OCI-LY1 (cell line): ENCODE measurements around the gene PLXNA2.

Experiments
- H2AFZ ChIP-seq: fragments of 200-600 bp; sonication (generic), shearing (Covaris generic); 2 replicates; pipeline ENCODE4 v1.6.0; 2014; ENCODE audit warnings: antibody characterized with exemption, mild to moderate bottlenecking, low read length
- H3F3A ChIP-seq: fragments of 200-600 bp; sonication (generic), shearing (Covaris generic); 2 replicates; pipeline ENCODE4 v1.6.0; 2014; ENCODE audit warnings: mild to moderate bottlenecking, antibody characterized with exemption, low read length, moderate library complexity; ENCODE audit not compliant: insufficient read depth
- H3K27ac ChIP-seq: fragments of 200-600 bp; sonication (generic); 2 replicates; pipeline ENCODE4 v1.5.1; 2014; ENCODE audit warnings: low read length, mixed run types, mild to moderate bottlenecking, low read depth; ENCODE audit not compliant: poor library complexity, severe bottlenecking
- H3K27me3 ChIP-seq: fragments of 200-600 bp; sonication (generic); 2 replicates; pipeline ENCODE4 v1.6.0; 2014; ENCODE audit warnings: antibody characterized with exemption, mild to moderate bottlenecking, low read length, moderate library complexity; ENCODE audit not compliant: insufficient read depth
- H3K36me3 ChIP-seq: fragments of 200-600 bp; sonication (generic); 2 replicates; pipeline ENCODE4 v1.6.1; 2014; ENCODE audit warnings: mild to moderate bottlenecking, antibody characterized with exemption, low read length, moderate library complexity, mixed read lengths; ENCODE audit not compliant: insufficient read depth
- H3K4me1 ChIP-seq: fragments of 200-600 bp; sonication (generic); 2 replicates; pipeline ENCODE4 v1.5.1; 2014; ENCODE audit warnings: mild to moderate bottlenecking, low read length, moderate library complexity; ENCODE audit not compliant: insufficient read depth, severe bottlenecking
- H3K4me2 ChIP-seq: fragments of 200-600 bp; sonication (generic), shearing (Covaris generic); 2 replicates; pipeline ENCODE4 v1.6.1; 2014; ENCODE audit warnings: low read length
- H3K4me3 ChIP-seq: fragments of 200-600 bp; sonication (generic); 2 replicates; pipeline ENCODE4 v1.5.1; 2014; ENCODE audit warnings: low read length, low read depth, mild to moderate bottlenecking, mixed read lengths; ENCODE audit not compliant: poor library complexity, severe bottlenecking
- H3K79me2 ChIP-seq: fragments of 200-600 bp; shearing (Covaris generic); 2 replicates; pipeline ENCODE4 v1.6.1; 2016; ENCODE audit warnings: mixed run types, low read length, mixed read lengths; ENCODE audit not compliant: insufficient read depth
- H3K9ac ChIP-seq: fragments of 200-600 bp; sonication (generic), shearing (Covaris generic); 2 replicates; pipeline ENCODE4 v1.6.1; 2014; ENCODE audit warnings: mild to moderate bottlenecking, low read length, mixed read lengths
- H3K9me2 ChIP-seq: fragments of 200-600 bp; sonication (generic), shearing (Covaris generic); 2 replicates; pipeline ENCODE4 v1.6.1; 2014; ENCODE audit warnings: low read depth, mild to moderate bottlenecking, low read length, mixed read lengths
- H3K9me3 ChIP-seq: fragments of 200-600 bp; shearing (Covaris generic); 2 replicates; pipeline ENCODE4 v1.6.1; 2014; ENCODE audit warnings: low read length, mixed read lengths
- H4K20me1 ChIP-seq: fragments of 200-600 bp; sonication (generic), shearing (Covaris generic); 2 replicates; pipeline ENCODE4 v1.6.0; 2016; ENCODE audit warnings: mild to moderate bottlenecking, low read length; ENCODE audit not compliant: insufficient read depth
- EZH2 ChIP-seq: fragments of 200-600 bp; sonication (generic), shearing (Covaris generic); IDR thresholded peaks from 2 replicates; pipeline ENCODE4 v1.8.0; 2017; ENCODE audit warnings: borderline replicate concordance, mixed run types, mild to moderate bottlenecking, antibody characterized with exemption, low read length, moderate library complexity, mixed read lengths
- TF ChIP-seq, protein P1 (sequence below): fragments of 200-600 bp; sonication (generic), shearing (Covaris generic); IDR thresholded peaks from 2 replicates; pipeline ENCODE4 v1.5.1; 2017; ENCODE audit warnings: mild to moderate bottlenecking, antibody characterized with exemption, low read length, moderate library complexity, mixed read lengths

Gene PLXNA2

DNA sequence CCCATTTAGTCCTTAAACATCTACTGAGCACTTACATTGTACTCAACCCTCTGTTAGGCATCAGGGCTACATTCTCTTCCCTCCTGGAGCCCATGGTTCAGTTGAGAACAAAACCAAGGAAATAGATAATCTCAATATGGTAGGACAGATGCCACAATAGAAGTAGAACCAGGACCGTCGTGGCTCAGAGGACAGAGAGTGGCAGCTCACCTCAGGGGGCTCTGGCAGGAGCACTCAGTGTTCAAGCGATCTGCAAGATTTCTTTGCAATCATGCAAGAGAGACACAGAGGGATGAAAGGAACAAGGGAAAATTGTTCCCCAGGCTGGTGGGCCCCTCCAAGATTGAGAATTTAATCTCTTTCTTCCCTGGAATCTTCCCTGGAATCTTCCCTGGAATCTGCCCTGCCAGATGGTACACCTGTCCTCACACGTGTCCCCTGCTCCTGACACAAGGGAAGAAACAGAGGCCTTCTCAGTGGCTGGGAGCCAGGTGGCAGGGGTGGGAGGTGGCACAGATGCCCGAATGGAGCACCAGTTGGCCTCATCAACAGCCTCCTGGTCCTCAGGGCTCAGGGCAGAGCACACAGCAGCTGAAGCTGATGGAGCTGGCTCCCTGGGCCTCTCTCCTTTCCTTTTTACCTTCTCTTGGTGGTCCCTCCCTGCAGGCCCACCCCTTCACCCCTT lies 135.4 kb downstream of the PLXNA2 start:
- Histone ChIP-seq H3K27ac (no peak overlapping the region), H3K79me2 (no peaks in the 10 kb centered on the region), H3K9ac (no peak overlapping the region), H3K27me3 (no peaks in the 10 kb centered on the region), H3K4me1 (no peaks in the 10 kb centered on the region), H2AFZ (no peak overlapping the region), H3K36me3 (no peaks in the 10 kb centered on the region), H4K20me1 (no peaks in the 10 kb centered on the region), H3K4me2 (no peak overlapping the region), H3F3A (no peaks in the 10 kb centered on the region), H3K9me3 (no peaks in the 10 kb centered on the region), H3K4me3 (no peak overlapping the region), H3K9me2 (no peaks in the 10 kb centered on the region)
- TF ChIP-seq EZH2: no peak
- TF ChIP-seq, protein P1, sequence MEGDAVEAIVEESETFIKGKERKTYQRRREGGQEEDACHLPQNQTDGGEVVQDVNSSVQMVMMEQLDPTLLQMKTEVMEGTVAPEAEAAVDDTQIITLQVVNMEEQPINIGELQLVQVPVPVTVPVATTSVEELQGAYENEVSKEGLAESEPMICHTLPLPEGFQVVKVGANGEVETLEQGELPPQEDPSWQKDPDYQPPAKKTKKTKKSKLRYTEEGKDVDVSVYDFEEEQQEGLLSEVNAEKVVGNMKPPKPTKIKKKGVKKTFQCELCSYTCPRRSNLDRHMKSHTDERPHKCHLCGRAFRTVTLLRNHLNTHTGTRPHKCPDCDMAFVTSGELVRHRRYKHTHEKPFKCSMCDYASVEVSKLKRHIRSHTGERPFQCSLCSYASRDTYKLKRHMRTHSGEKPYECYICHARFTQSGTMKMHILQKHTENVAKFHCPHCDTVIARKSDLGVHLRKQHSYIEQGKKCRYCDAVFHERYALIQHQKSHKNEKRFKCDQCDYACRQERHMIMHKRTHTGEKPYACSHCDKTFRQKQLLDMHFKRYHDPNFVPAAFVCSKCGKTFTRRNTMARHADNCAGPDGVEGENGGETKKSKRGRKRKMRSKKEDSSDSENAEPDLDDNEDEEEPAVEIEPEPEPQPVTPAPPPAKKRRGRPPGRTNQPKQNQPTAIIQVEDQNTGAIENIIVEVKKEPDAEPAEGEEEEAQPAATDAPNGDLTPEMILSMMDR: no peak

DNA sequence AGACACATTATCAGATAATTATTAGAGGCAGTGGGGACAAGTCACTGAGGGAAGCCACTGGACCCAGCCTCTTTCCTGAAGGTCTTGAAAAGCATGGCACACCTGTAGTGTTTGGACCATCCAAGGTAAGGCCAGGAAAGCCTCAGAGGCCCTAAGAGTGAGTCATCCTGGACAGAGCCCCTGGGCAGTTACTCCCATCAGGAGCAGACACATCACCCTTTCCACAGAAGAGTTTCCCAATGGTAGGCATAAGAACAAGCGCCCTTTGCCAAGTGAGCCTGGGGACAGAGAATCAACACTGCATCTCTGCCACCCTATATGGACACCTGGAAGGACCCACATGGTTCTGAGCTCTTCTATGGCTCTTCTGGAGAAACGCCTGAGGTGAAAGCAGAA lies 136.0 kb downstream of the PLXNA2 start:
- no peaks in the 10 kb centered on the region for H3K4me1 ChIP-seq
- no peaks in the 10 kb centered on the region for H3K9me2 ChIP-seq
- H4K20me1 ChIP-seq: no peaks in the 10 kb centered on the region
- no peaks in the 10 kb centered on the region for H3F3A ChIP-seq
- H3K9ac ChIP-seq: no peak overlapping the region
- no peaks in the 10 kb centered on the region for H3K36me3 ChIP-seq
- no peak overlapping the region for H3K27ac ChIP-seq
- H3K4me3 ChIP-seq: no peak overlapping the region
- no peaks in the 10 kb centered on the region for H3K9me3 ChIP-seq
- H2AFZ ChIP-seq: no peak overlapping the region
- TF ChIP-seq, protein P1: no peak
- TF ChIP-seq EZH2: no peak
- H3K79me2 ChIP-seq: no peaks in the 10 kb centered on the region
- H3K4me2 ChIP-seq: no peak overlapping the region
- no peaks in the 10 kb centered on the region for H3K27me3 ChIP-seq

DNA sequence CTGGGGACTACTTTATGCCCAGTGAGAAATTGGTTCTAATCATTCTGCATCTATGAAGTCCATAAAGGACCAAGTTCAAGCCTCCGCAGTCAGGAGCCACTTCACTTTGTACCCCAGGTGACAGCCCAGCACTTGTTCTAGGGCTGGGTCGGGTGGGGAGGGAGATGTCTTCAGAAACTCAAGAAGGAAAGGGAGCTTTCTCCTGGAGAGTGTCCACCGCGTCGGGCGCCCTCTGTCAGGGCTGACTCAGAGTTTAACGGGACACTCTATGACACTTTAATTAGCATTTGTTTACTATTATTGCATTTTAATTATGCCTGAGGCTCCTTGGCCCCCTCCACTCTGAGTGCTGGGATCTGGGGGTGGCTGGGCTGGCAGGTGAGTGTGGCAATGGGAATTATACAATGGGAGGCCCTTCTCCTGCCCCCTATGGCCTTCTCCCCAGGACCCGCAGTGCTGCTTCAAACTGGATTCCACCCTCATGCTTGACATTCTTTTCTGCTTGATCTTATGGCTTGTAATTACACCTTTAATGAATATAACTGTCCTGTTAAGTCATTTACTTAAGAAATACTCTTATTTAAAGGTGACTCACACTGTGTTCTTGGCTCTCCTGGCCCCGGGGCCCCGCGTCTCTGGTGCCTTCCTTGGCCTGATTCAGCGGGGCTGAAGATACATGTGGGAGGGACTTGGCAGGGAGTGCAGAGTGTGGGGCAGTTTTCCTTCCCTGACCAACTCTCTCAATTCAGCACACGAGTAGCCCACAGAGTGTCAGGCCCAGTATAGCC lies 136.6 kb downstream of the PLXNA2 start:
- no peak overlapping the region for H2AFZ ChIP-seq
- no peaks in the 10 kb centered on the region for H3K9me2 ChIP-seq
- H3K27me3 ChIP-seq: no peaks in the 10 kb centered on the region
- no peak overlapping the region for H3K4me3 ChIP-seq
- H3K9ac ChIP-seq: no peak overlapping the region
- no peaks in the 10 kb centered on the region for H3K9me3 ChIP-seq
- no peak overlapping the region for H3K4me2 ChIP-seq
- H3K4me1 ChIP-seq: no peaks in the 10 kb centered on the region
- TF ChIP-seq, protein P1: no peak
- TF ChIP-seq EZH2: no peak
- no peaks in the 10 kb centered on the region for H3K79me2 ChIP-seq
- H3F3A ChIP-seq: no peaks in the 10 kb centered on the region
- no peaks in the 10 kb centered on the region for H3K36me3 ChIP-seq
- no peaks in the 10 kb centered on the region for H4K20me1 ChIP-seq
- H3K27ac ChIP-seq: no peak overlapping the region
